Ureter (tissue), 1 donor: ENCODE data around the gene IL36B. TPM values are rescaled to one million over a fixed set of nuclear protein-coding genes. Genes with fewer than 3 reads are reported as not detected.

ENCODE experiments used
- DNase-seq: peaks from one replicate; pipeline ENCODE4 v3.0.0-alpha.2; 2020; ENCODE audit warnings: low spot score
- total RNA-seq: library from RNA; stranded (reverse); gene quantifications from one replicate; pipeline ENCODE4 v1.2.4, GENCODE V29; 2023
- donor health status: DM: yes; HTN: yes; CAD: no.

Gene IL36B
- total RNA-seq, 1 donor from 2014 or later: not detected

DNA sequence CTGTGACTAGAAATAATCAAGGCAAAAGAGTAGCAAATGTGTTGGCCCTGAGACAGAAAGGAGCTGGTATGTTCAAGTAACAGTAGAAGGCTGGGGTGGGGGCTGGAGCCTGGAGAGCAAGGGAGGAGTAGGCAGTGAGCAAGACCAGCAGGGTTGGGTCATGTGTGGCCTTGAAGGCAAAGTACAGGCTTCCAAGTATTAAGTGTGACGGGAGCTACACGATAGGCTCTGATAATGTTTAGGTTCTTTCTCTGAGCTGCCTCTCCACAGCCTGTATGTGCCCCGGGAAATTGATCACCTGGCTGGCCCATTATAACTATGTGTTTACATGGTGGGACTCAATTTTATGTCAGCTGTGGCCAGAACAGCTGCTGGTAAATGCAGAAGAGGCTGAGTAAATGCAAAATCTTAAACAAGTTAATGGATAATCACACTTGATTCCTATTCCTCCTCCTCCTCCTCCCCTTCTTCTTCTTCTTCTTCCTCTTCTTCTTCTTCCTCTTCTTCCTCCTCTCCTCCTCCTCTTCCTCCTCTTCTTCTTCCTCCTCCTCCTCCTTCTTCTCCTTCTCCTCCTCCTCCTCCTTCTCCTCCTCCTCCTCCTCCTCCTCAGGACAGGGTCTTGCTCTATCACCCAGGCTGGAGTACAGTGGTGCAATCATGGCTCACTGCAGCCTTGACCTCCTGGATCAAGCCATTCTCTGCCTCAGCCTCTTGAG, 24.4 kb upstream of the IL36B start:
- DNase-seq: no peak

DNA sequence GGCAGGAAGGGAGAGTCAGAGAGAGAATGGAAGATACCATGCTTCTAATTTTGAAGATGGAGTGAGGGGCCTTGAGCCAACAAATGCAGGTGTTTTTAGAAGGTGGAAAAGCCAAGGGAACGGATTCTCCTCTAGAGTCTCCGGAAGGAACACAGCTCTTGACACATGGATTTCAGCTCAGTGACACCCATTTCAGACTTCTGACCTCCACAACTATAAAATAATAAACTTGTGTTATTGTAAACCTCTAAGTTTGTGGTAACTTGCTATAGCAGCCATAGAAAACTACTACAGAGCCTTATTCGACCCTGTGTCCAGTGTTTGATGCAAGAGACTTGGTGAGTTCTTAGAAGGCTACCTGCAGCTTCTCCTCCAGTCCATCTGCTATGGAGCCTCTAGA, 22.9 kb upstream of the IL36B start:
- no peak for DNase-seq

DNA sequence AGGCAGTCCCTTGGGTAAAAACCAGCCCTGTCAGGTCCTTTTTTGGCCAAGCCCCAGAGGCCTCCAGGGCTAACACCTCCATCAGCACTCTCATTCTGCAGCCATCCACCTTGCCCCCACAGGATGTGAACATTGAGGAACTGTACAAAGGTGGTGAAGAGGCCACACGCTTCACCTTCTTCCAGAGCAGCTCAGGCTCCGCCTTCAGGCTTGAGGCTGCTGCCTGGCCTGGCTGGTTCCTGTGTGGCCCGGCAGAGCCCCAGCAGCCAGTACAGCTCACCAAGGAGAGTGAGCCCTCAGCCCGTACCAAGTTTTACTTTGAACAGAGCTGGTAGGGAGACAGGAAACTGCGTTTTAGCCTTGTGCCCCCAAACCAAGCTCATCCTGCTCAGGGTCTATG, 22.4 kb upstream of the IL36B start:
- no peak for DNase-seq

DNA sequence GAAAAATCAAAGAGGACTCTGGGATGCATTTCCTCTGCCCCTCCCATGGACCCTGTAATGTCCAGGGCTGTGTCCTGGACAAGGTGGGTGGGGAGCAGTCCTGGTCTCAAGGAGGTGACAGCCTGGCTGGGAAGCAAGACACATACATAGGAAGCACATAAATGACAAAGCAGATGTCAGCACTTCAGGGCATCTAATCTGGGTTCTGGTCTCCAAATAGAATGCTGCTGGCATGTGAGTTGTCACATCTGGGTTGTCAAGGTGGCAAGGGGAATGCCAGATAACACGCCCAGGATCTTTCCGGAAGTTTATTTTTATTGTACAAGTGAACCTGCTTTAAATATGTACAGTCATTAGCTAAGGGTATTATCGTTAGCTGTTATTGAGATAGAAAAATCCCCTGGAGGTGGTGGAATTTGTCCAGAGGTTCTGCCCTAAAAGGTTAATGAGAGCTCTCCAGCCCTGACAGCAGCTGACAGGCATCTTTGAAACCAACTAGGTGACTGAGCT, 20.7 kb upstream of the IL36B start:
- no peak for DNase-seq

DNA sequence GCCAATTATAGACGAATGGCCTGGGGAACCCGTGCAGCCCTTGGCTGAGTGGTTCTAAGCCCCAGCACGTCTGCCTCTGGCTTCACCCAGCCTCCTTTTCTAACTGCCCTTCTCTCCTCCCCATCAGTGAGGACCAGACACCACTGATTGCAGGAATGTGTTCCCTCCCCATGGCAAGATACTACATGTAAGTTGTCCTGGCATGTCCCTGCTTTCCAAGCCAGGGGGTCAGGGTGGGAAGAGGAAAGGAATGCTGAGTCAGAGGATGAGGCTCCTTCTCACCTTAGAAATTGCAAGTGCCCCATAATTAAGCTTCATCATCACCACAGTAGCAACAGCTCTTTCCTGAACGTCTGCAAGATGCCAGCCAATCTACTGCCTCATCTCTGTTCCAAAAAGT, 19.9 kb upstream of the IL36B start:
- no peak for DNase-seq

DNA sequence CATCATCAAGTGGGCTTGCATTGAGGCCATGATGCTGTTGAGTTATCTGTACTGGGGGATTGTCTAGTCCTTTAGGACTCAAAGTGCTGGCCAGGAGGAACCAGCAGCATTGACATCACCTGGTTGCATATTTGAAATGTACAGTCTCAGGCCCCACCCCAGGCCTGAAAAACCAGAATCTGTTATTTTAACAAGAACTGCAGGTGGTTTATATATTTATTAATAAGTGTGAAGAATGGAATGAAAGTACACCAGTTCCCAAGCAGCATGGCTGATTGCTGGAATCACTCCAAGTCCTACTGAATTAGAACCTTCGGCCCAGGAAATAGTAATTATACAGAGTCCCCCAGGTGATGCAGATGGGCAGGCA, 17.9 kb upstream of the IL36B start:
- DNase-seq: no peak

DNA sequence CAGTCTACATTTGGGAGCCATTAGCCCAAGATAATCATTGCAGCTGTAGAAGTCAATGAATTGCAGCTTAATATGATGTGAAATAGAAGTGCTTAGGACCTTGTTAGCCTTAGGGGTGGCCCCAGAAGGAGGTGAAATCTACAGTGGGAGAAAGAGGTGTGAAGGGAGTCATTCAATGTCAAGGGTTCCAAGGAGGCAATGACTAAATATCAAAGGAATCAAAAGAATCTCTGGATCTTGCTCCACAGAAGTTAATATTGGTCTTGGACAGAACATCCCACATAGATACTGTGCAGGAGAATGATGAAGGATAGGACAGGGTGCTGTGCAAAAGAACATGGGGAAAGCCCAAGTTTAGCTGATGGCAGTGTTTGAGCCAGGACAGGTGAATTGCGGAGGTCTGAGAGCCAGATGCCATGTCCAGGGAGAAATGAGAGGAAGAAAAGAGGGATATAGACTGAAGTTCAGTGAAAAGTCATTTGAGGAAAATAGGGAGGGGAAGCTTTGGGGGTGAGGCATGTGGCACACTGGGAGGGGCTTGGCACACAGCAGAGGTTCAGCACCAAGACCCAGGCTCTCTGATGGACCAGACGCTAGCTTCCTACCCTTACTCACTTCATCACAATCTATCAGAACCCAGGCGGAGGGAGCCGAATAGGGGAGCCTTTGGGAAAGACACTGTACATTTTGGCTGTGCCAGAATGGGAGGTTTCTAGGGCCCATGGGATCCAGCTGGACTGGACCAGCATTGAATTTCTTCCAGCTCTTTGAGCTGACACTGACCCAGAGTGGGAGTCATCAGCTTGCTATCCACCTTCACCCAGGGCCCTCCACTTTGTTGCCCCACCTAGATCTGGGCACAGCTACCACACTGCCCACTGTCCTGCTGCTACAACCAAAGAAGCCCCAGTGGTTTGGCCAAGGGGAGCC, 17.3 kb upstream of the IL36B start:
- DNase-seq: no peak

DNA sequence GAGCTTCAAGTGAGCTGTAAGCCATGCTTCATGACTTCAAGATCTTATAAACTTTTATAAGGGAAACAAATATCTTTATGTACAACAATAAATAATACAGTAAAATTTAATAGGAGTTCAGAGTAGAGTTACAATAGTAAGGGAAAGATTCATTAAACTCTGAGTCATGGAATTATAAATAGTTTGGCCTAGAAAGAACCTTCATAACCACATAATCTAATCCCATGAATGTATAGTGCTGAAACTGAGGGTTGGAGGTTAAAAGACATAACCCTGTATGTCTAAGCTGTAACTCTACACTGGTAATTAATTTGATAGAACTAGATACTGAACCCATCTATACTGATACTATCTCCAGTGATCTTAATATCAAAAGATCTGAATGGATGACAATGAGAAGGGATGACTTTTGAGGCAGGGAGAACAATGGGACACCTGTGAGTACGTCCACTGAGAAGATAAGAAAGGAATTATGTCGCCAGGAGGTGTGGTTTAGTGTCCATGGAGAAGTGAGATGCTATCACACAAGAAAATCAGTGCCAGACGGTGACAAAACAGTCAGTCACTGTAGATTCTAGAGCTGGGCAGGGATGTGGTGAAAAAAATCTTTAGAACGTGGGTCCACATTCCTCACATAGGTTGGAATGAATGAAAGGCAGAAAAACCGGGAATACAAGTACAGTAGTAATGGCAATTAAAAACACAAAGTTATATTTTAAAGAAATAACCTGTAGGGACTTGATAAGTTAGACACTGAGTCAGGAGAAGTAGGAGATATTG, 16.2 kb upstream of the IL36B start:
- DNase-seq: no peak

DNA sequence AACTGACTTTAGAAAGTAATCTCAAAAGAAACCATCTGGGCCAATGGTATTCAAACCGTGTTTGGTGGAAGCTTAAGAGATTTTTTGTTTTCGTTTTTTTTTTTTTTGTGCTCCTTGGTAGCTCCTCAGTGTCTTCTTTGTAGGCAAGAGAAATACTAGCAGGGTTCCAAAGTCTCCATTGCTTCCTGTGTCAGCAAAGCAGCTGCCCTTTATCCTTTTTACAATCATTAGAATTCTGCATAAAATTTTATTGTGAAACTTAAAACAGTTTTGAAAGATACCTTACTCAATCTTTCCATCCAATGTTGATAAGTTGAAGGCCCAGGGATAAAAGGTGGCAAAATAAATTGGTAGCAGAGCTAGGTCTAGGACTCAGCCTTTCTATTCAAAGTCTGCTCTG, 15.6 kb upstream of the IL36B start:
- DNase-seq: no peak

DNA sequence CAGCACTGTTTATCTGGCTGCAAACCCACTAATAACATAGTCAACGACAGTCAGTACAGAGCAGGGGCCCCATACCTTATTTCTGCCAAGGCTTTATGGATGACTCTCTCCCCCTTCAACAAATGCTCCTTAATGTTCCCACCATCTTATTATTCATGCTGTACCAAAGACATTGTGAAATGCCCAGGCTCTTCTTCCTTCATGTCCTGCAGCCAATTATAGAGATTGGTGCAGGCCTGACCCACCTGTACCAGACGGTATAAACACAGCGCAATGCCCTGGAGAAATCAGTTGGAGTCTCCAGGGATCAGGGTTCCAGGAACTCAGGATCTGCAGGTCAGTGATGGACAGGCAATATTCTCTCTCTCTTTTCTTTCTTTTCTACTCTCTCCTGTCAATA, 15.0 kb upstream of the IL36B start, which contains the start of gene IL1F10:
IL1F10 (plus strand) TSS at position 290 of the 400 bp plus-strand sequence. CDS start 4,769 bp downstream, outside the sequence.
- DNase-seq: no peak

DNA sequence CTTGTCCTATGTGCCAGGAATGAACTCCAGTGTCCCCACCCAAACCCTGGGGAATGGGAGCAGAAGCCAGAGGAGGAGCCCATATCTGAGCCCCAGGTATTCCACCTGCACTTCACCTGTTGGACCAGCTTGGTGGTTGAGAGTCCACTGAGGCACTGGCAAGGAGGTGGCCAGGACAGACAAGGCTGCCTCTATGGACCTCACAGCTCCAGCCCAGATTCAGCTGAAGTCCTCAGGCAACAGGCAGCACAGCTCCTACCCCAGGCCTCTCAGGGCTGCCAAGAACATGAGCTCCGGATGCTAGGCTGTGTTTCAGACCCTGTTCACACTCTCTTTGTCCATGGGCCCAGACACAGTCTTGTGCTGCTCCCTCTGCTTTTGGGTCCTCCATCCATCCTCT, 12.2 kb upstream of the IL36B start:
- DNase-seq: no peak

DNA sequence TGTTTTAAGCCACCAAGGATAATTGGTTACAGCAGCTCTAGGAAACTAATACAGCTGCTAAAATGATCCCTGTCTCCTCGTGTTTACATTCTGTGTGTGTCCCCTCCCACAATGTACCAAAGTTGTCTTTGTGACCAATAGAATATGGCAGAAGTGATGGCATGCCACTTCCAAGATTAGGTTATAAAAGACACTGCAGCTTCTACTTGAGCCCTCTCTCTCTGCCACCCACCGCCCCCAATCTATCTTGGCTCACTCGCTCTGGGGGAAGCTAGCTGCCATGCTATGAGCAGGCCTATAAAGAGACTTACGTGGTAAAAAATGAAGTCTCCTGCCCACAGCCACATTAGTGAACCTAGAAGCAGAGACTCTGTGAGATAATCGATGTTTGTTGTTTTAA, 11.6 kb upstream of the IL36B start:
- DNase-seq: no peak

DNA sequence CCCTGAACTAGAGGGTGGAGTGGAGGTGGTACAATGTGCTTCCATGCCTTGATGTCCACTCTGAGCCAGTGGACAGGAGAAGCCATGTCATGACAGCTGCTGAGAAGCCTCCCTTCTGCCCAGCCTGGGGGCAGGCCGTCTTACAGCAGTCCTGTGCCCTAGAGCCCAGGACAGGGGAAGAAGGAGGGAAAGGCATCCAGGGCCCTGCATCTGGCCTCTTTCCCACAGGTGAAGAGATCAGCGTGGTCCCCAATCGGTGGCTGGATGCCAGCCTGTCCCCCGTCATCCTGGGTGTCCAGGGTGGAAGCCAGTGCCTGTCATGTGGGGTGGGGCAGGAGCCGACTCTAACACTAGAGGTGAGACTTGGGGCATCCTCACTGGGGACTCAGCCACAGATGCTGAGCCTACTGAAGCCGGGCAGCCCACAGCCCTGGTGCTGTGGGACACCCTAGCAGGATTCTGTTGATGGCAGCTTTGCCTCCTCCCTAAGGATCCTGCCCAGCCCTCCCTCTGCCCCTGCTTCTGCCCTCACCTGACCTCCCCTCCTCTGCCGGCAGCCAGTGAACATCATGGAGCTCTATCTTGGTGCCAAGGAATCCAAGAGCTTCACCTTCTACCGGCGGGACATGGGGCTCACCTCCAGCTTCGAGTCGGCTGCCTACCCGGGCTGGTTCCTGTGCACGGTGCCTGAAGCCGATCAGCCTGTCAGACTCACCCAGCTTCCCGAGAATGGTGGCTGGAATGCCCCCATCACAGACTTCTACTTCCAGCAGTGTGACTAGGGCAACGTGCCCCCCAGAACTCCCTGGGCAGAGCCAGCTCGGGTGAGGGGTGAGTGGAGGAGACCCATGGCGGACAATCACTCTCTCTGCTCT, 9.5 kb upstream of the IL36B start:
- DNase-seq: no peak

DNA sequence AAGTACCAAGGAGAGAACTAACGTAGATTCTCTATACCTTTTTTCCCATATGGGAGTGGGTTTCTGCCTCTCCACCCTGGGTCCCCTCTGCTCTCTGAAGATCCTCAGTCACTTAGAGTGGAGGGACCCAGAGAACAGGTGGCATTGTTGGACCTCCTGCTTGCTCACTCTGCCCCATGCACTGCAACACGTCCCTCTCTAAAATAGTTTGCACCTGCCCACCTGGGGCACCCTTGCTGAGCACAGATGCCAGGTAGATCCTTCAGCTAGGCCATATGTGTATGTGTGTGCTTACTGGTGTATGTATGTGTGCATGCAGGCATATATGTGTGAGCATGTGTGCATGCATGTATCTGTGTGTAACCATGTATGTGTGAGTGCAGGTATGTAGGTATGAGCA, 8.6 kb upstream of the IL36B start:
- no peak for DNase-seq

DNA sequence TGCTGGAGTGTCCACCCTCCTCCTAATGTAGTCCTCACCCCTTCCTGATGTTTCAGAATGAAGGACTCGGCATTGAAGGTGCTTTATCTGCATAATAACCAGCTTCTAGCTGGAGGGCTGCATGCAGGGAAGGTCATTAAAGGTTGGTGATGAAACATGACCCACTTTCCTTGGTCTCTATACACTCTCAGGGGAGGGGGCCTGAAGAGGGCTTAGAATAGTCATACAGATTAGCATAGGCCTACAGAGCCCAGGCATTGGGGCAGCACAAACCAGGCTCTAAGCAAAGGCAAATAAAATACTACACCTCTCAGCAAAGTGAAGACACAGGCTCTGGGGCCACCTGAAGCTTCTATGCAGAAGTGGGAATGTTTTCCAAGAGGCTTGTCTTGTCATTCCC, 8.1 kb upstream of the IL36B start:
- no peak for DNase-seq

DNA sequence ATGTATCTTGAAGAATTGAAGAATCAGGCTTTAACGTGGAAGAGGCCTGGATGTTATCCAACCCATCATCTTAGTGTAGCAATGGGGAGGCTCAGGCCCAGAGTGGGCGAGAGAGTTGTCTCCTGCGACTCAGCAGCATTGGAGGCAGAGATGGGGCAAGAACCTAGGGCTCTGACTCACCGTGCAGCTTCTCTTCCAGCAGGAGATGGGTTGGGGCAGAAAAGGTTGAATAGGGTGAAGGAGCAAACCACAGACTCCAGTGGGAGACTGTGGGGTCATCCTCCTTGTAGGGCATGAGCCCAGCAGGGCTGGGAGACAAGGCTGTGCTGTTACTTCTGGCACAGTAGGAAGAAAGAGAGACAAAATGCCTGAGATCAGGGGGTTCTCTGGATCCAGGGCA, 7.7 kb upstream of the IL36B start:
- DNase-seq: no peak

DNA sequence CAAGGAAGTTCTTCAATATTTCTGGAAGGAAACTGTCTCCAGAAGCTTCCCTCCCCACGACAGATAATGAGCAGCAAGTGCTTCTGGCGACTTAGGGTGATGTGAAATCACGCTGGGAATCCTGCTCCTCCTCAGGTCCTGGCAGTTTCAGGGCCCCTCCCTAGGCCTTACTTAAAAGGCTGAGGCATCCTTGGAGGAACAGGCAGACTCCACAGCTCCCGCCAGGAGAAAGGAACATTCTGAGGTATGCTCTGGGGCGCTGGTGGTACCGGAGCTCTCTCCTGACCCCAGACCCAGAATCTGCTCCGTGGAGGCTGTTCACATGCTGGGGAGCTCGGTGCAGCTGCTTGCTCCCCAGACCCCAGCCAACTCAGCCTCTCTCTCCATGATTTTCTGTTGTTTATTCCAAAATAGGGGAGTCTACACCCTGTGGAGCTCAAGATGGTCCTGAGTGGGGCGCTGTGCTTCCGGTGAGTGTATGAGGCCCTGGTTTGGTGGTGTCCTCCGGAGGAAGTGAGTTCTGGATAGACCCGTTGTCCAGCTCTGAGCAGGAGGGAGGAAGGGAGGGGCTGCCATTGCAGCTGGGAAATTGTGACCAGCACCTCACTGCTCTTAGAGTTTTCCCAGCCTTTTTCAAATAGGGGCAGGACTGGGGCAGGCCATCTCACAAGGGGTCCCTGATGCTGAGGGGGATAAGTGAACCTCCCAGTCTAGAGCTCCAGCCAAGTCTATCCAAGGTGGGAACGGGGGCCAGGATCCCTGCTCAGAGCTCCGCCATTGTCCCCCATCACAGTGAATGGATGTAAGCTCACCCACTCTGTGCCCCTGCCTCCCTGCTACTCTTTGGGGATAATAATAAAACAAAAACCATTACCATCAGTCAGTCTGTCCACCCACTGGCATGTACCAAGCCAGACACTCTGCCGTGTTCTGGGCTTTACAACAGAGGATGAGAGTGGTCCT, 6.6 kb upstream of the IL36B start, which contains the start of gene IL36RN:
IL36RN (plus strand) TSS at position 201 of the 963 bp plus-strand sequence; CDS start at position 442, 241 bp downstream.
- no peak for DNase-seq

DNA sequence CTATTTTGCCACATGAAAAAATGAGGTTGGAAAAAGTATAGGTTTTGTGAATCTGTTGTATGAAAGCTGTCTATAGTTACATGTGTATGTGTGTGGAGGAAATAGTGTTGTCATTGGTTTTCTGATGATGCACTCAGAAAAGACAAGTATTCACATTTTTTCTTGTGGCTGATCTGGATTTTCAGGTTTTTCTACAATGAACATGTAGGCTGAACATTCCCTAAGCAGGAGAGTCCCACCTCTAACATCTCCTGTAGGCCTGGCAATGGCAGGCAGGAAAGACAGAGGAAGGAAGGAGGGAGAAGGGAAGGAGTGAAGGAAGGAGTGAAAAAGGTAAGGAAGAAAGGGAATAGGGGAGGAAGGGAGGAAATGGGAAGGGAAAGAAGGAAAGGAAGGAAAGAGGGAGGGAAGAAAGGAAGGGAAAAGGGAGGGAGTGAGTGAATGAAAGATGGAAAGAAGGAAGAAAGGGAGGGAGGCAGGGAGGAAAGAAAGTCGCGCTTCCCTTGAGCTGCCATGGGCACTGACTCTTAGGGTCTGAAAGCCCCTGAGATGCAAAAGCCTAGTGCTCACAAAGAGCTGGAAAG, 5.8 kb upstream of the IL36B start:
- DNase-seq: no peak

DNA sequence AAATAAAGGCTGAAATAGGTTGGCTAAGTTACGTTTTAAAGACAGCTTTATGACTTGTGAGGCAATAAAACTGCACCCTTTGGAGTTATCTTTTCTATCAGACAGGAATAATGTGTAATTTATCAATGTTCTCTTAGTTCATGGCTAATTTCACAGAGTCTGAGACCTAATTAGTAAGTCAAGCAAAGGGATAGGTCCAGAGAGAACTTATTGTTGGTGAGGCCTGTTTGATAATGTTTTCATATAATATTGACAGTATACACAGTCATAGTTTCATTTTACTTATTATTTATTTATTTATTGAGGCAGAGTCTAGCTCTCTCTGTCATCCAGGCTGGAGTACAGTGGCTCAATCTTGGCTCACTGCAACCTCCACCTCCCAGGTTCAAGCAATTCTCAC, 4.5 kb upstream of the IL36B start:
- DNase-seq: no peak
